Measurements from ENCODE around the gene SLC9A7.

SLC9A7 gene

DNA sequence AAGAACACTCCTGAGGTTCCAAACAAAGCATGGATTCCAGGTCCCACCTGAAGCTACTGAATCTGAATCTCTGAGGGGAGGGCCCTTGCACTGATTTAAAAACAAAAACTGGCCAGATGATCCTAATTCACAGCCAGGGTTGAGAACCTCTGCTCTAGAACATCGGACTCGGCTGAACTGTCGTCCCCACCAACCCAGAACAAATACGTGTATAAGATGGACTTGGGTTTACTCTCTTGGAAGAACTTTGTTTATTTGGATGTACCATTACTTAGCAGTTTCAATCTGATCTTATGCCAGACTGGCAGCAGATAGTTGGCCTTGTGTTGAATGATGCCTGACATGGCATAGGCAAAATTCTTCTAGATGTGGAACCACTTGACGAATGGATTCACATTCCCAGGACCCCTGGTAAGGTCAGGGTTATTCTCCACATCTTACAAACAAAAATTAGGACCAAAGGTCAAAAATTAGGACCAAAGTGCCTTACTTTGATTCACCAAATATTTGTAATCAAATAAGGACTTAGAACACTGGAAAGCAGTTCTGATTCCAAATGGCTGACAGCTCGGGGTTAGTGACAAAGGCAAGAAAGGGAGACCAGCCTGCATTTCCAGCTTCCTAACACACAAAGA, 156.3 kb downstream of the SLC9A7 start:
- no peak for DNase-seq (ENCODE audit: low read depth)

DNA sequence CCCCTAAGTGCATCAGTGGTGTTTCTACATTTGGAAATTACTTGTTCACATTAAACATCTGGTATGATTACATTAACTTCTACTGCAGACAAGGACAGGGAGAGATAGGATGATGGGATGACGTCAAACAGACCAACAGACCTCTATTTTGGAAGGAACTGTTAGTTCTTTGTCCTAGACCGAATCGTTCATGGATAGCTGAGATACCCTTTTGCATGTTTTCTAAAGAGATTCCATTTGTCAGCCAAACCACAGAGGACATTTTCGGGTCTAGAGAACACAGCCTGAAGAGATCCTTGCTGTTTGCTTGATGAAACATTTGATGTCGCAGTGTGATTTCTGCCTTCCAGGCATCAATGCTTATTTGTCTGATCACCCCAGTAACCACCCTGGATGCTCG, 157.6 kb downstream of the SLC9A7 start:
- no peak for DNase-seq (ENCODE audit: low read depth)

DNA sequence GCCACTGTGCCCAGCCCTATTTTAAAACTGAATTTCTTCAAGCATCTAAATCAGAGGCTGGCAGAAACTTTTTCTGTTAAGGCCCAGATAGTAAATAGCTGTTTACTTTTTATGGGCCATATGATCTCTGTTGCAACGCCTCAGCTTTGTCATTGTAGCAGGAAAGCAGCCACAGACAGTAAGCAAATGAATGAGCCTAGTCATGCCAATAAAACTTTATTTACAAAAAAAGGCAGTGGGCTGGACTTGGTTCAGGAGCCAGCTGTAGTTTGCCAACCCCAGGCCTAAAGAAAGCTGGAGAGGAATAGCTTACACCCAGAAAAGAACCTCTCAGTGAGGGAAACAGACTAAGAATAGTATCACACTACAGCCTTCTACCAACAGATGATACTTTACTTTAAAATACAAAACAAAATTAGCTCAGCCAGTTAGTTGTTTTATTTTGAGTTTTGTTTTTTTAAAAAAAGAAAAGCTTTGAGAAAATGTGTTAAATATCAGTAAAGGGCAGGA, 159.8 kb downstream of the SLC9A7 start:
- DNase-seq (ENCODE audit: low read depth), result no peak

DNA sequence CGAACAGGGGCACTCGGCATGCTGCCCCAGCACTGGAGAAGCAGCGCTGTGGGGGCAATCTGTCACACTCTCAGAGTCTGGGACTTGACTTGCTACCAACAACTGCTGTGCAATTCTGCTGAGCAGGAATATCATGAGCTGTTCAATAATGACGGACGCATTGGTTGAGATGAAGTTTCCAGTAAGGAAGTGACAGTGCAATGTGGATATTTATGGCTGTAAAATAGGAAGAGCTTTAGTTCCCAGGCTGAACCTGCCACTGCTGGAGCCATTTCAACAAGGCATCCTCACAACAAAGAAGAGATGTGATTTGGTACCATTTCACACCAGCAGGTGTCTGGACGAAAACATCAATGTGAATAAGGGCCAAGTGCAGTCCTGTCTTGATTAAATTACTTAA, 161.1 kb downstream of the SLC9A7 start:
- DNase-seq (ENCODE audit: low read depth), result no peak

DNA sequence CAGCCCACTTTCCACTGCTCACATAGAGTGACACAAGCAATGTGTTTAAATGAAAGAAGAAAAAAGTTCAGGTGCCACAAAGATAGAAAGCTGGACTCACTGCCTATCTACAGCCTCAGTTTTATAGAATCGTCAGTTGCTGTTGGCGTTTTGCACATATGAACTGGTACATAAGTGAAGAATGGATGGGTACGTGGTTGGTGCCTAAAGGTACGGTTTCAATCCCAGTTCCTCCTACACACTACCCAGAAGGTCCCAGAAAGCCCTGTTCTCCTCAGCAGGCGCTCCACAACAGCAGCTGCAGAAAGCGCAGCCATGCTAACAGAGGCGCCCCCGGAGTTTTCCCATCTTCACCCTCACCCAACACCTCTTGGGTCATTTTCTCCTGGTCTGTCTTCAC, 161.7 kb downstream of the SLC9A7 start:
- DNase-seq (ENCODE audit: low read depth), result no peak

DNA sequence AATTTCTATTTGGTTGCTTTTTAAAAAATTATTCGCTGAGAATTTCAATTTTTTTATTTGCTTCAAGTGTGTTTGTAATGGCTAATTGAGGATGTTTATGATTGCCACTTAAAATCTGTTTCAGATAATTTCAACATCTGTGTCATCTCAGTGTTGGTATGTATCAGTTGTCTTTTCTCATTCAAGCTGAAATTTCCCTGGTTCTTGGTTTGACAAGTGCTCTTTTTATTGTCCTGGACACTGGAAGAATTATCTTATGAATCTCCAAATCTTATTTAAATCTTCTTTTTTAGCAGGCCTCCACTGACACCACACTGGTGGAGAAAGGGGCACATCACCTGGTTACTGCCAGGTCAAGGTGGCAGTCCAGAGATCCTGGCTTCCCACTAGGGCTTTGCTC, 163.8 kb downstream of the SLC9A7 start:
- no peak for DNase-seq (ENCODE audit: low read depth)

DNA sequence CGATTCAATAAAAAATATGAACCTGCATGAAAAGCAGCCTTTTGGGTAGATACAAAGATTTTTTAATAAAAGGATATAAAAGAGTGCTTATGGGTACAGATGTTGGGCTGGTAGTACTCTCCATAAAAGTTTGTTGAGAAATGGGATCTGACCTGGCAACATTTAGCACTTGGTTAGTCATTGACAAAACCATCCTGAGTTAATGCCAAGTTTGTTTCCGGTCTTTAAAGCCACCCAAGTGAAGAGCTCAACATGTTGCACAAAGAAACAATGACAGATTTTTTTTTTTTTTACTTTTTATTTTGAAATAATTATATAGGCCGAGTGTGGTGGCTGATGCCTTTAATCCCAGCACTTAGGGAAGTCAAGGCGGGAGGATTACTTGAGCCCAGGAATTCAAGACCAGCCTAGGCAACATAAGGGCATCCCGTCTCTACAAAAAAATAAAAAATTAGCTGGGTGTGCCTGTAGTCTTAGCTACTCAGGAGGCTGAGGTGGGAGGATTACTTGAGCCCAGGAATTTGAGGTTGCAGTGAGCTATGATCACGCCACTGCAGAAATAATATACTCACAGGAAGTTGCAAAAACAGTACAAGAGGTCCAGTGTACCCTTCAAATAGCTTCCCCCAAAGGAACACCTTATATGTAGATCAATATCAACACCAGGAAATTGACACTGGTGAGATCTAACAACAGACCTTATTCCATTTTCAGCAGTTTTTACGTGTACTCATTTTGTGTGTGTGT, 168.8 kb downstream of the SLC9A7 start:
- DNase-seq (ENCODE audit: low read depth), result no peak

DNA sequence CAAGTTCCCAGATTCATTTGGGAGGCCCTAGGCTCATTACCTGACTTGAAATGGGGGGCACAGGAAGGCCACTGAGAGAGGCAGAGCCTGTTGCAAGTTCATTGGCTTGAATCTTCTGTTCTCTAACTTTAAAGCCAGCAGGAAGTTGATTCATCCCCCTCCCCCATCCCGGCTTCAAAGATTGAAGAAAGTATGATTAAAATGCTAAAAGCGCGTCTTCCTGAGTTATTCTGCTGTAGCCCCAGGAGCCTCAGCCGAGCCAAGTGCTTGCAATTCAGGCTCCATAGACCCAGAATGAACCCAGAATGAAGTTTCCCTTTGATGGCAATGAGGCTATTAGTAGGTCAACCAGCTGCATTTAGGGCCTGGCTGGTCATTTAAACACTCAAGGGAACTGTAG, 170.7 kb downstream of the SLC9A7 start:
- no peak for DNase-seq (ENCODE audit: low read depth)

DNA sequence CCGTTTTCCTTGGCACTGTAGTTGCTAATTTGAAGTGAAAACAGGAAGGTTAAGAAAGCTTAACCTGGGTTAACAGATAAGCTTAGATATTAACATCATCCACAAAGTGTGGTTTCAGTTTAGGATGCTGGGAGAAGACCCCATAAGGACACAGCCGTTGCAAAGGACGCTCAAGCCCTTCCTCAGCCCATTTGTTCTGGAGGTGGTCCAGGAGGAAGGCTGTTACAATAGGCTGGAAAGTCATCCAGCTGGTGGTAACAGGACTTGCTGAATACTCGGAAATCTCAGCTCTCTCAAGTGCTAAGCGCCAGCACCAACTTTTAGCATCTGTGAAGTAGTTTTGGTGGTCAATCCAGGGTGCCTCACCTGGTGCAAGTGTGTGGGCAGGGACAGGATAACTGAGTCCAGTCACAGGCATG, 171.2 kb downstream of the SLC9A7 start:
- no peak for DNase-seq (ENCODE audit: low read depth)

DNA sequence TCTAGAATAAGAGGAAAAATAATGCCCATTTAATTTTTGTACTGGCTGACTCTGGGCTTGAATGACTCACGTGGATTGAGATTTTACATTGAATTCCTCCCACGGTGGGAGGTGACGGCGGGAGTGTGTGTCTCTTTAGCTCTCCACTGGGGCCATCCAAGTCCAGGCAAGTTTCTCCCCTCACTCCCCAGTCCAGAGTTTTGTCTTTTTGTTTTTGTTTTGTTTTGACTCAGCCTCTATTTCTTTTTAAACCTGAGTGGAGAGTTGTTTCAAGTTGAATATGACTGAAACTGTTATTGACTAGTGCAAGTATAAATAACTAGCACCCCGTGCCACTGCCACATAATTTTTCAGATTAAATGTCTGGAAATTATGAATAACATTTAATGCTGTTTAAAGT, 171.8 kb downstream of the SLC9A7 start:
- DNase-seq (ENCODE audit: low read depth), result no peak

DNA sequence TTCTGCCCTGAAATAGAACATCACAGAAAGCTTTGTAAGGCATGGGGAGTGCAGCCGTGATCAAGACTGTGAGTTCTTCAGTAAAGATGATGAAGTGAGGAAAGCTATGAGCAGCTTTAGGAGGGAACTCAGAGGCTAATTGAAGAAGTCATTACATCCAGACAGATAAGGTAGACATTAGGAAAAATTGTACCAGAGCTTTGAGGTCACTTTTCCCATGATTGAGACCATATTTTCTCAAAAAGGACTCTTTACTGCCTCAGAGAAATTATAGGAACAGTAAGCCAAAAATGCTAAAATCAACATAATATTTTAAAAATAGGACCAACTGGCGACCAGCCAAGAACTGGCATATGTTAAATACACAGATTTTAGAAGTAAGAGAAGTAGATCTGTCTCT, 174.2 kb downstream of the SLC9A7 start:
- DNase-seq (ENCODE audit: low read depth), result no peak

DNA sequence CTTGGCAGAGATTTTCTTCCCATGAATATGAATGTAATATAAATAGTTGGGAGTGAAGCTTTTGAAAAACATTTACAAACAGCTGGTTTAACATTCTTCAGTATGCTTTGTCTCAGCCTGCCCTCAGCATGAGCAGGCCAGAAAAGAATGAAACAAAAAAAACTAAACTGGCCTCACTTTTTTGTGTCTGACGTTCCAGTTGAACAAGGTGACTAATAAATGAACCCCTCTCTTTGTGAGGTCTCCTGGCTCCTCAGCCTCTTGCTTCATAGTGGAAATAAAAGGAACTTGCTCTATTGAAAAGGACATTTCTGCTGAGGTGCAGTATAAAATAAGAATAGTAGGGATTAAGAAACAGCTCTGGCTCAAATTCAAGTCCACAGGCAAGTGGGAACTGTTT, 176.0 kb downstream of the SLC9A7 start:
- DNase-seq (ENCODE audit: low read depth), result no peak

DNA sequence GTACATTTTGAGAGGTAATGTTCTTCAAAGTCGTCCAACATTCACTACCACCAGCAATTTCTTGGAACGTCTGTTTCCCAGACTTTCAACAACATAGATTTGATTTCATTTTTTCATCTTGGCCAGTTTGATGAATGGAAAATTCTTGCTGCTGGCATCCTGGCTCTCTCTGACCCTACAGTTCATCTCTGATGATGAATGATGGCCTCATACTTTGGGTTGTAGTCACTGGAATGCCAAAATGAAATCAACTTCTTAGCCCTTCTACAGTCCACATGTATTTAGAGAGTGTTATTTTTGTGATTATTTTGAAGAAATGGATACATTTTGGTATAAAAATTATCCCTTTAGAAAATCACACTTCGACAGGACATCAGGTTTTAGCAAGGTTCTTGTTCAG, 176.6 kb downstream of the SLC9A7 start:
- no peak for DNase-seq (ENCODE audit: low read depth)

DNA sequence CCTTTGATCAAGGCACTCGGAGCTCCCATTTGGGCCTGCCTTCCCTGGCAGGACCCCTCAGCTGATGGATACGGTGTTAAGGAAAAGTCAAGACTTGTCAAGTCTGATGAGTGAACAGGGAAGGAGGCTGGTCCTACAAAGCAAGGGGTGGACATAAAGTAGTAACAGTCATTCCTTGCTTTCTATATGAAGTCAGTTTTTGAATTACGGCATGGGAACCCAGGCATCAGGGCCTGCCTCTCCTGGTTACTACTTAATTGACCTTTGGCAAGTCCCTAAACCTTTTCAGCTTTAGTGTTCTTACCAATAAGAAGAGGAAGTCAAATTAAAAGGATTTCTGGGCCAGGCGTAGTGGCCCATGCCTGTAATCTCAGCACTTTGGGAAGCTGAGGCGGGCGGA, 178.3 kb downstream of the SLC9A7 start:
- DNase-seq (ENCODE audit: low read depth), result no peak

DNA sequence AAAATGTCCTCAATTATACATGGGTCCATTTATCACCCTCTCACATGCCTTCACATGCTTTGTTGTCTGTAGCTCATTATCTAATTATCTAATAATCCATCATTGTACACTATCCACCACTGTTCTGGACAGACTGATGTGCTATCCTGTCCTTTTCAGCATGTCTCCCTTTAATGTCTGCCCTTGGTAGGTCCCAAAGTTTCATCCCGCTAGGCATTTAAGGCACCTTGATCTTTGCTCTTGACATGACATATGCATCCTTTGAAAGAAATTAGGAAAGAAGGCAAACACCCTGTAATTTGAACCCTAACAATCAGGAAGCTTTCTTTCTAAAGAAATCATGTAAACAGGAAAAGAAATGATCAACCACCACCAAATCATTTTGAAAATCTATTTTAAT, 179.7 kb downstream of the SLC9A7 start:
- DNase-seq (ENCODE audit: low read depth), result no peak

DNA sequence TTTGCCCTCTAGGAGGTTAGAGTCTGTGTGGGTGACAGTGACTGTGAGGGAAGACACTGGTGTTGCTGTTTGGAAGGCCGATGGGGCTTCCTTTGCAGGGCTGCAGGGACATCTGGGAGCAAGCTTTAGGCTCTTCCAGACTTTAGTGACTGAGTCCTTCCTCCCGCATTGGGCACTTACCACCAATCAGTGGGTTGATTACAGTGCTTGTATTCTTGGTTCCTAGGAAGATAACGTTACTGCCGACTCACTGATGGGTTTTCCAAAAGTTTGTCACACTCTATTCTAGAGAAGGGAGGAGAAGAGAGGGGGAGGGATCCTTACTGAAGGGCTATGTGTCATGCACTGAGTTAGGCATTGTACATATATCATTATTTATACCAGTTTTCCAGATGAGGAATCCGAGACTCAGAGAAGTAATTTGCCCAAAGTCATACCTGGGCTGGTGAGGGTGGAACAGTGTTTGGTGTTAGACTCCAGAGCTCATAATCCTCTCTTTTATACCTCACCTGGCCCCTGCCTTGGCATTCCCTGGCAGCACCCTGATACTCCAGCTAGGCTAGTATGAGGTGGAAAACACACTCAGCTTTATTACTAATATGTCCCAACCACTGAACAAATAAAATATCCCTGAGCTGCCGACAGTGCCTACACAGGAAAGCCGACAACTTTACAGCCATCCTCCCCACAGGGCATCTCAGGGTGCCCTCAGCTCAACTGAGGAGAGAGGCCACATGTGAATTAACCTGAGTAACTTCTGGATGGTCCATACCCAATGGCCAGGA, 181.5 kb downstream of the SLC9A7 start:
- DNase-seq (ENCODE audit: low read depth), result no peak

DNA sequence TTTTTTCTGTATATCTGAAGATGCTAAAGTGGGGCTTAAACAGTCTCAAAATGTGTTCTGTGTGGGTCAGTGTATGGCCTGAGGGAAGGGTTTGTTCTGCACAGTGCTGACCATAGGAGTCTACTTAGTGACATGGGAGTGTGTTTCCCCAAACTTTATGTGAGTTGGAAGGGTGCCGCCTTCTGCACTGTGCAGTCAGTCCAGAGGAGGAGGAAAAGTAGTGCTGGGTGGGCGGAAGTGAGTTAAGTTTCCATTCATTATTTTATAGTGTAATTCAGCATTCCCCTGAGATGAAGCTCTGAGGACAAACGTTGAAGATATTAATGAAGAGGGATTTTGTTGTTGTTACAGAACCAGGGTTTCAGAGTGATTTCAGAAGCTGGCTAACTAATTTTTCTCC, 182.5 kb downstream of the SLC9A7 start:
- no peak for DNase-seq (ENCODE audit: low read depth)

DNA sequence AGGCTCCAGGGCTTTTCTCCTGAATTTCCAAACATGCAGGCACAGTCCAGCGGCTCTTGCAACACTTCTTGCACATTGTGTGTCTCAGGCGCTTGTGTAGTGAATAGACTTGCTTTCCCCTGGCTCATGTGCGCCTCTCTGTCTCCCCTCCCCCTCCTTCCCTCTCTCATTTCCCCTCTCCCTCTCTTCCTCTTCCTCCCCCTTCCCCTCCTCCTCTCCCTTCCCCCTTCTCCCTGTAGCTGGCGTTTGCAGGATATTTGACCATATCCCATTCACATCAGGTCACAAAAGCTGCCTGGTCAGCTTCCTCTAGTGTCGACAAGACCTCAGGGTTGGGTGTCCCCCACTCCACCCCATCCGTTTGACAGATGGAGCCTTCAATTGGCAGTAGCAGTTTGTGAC, 182.9 kb downstream of the SLC9A7 start:
- no peak for DNase-seq (ENCODE audit: low read depth)

DNA sequence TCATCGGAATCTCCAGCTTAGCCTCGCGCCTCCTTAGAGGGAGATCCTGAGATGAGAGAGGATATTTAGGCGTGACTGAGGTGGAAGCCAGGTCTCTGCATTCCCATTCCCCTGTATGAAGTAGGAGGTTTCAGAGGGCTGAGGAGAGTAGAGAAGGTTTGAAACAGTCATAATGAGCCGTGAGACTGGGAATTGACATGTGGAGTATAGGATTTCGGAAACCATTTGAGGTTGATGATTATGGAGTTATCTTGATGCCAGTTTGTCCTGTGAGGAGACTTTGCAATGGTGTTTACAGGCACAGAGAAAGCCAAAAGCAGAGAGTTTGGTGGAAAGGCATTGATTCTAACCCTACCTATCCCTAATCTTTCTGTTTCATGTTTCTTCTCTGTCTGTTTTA, 183.3 kb downstream of the SLC9A7 start:
- no peak for DNase-seq (ENCODE audit: low read depth)

DNA sequence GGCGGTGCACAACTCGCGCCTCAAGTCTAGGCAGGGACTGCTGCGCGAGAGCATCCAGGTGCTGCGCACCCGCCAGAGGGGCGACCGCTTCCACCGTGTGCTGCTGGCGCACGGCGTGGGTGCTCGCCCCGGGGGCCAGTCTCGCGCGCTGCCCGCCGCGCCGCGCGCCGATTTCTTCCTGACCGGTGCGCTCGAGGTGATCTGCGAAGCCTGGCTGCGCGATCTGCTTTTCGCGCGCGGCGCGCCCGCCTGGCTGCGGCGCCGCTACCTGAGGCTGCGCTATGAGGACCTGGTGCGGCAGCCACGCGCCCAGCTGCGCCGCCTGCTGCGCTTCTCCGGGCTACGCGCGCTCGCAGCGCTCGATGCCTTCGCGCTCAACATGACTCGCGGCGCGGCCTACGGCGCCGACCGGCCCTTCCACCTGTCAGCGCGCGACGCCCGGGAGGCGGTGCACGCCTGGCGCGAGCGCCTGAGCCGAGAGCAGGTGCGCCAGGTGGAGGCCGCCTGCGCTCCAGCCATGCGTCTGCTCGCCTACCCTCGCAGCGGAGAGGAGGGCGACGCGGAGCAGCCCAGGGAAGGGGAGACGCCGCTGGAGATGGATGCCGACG, 184.0 kb downstream of the SLC9A7 start:
- no peak for DNase-seq (ENCODE audit: low read depth)

DNA sequence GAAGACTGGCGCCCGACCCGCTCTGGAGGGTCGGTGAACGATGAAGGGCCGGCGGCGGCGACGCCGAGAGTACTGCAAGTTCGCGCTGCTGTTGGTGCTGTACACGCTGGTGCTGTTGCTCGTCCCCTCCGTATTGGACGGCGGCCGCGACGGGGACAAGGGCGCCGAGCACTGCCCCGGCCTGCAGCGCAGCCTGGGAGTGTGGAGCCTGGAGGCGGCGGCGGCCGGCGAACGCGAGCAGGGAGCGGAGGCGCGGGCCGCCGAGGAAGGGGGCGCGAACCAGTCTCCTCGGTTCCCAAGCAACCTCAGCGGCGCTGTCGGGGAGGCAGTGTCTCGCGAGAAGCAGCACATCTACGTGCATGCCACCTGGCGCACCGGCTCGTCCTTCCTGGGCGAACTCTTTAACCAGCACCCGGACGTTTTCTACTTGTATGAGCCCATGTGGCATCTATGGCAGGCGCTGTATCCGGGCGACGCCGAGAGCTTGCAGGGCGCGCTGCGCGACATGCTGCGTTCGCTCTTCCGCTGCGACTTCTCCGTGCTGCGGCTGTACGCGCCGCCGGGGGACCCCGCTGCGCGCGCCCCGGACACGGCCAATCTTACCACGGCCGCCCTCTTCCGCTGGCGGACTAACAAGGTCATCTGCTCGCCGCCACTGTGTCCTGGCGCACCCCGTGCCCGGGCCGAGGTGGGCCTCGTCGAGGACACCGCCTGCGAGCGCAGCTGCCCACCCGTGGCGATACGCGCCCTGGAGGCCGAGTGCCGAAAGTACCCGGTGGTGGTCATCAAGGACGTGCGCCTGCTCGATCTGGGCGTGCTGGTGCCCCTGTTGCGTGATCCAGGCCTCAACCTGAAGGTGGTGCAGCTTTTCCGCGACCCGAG, 184.8 kb downstream of the SLC9A7 start:
- DNase-seq (ENCODE audit: low read depth), result no peak
